Trophoblast cell (in vitro differentiated cells and primary cell): Measurements from ENCODE around the gene GNAI2.
A peak's percentile ranks its signal among the peaks of the same experiment; 100 is the strongest.

Experiments
- DNase-seq, 2 donors: peaks; one replicate each; pipeline ENCODE4 v3.0.0-alpha.2; 2016
- H2AFZ ChIP-seq: 2 replicates; pipeline ENCODE4 v1.6.1; 2013; ENCODE audit warnings: low read length, moderate library complexity, mild to moderate bottlenecking; ENCODE audit not compliant: insufficient read depth, poor library complexity
- H2AK5ac ChIP-seq: 2 replicates; pipeline ENCODE4 v1.6.1; 2013; ENCODE audit warnings: mild to moderate bottlenecking, low read length
- H2BK120ac ChIP-seq: 2 replicates; pipeline ENCODE4 v1.6.1; 2013; ENCODE audit warnings: low read length, mild to moderate bottlenecking, moderate library complexity; ENCODE audit not compliant: insufficient read depth, poor library complexity
- H2BK12ac ChIP-seq: 2 replicates; pipeline ENCODE4 v1.6.1; 2013; ENCODE audit warnings: mild to moderate bottlenecking, low read length, moderate library complexity
- H2BK5ac ChIP-seq: 2 replicates; pipeline ENCODE4 v1.6.1; 2013; ENCODE audit warnings: low read length, low read depth, moderate library complexity, mild to moderate bottlenecking; ENCODE audit not compliant: poor library complexity
- H3K14ac ChIP-seq: 2 replicates; pipeline ENCODE4 v1.6.1; 2013; ENCODE audit warnings: mild to moderate bottlenecking, low read length
- H3K18ac ChIP-seq: 2 replicates; pipeline ENCODE4 v1.6.1; 2013; ENCODE audit warnings: mild to moderate bottlenecking, low read length
- H3K23ac ChIP-seq: 2 replicates; pipeline ENCODE4 v1.6.1; 2013; ENCODE audit warnings: low read length
- H3K27ac ChIP-seq: 2 replicates; pipeline ENCODE4 v1.5.1; 2013; ENCODE audit warnings: low read depth, mild to moderate bottlenecking, inconsistent platforms, low read length, moderate library complexity
- H3K27me3 ChIP-seq: 2 replicates; pipeline ENCODE4 v1.6.1; 2013; ENCODE audit warnings: inconsistent platforms, mild to moderate bottlenecking, low read length, moderate library complexity; ENCODE audit not compliant: insufficient read depth
- H3K36me3 ChIP-seq, 2 experiments: 1 replicate in 1 of 2; 2 replicates in 1 of 2; pipeline ENCODE4 v1.6.1; 2013; ENCODE audit warnings: low read length in 2 of 2, mild to moderate bottlenecking in 2 of 2, moderate library complexity in 1 of 2; ENCODE audit not compliant: insufficient read depth in 2 of 2, control insufficient read depth in 1 of 2
- H3K4ac ChIP-seq: 2 replicates; pipeline ENCODE4 v1.6.1; 2013; ENCODE audit warnings: low read depth, mild to moderate bottlenecking, low read length, moderate library complexity
- H3K4me1 ChIP-seq, 2 experiments: 1 replicate in 1 of 2; 2 replicates in 1 of 2; pipeline ENCODE4 v1.6.1; 2013; ENCODE audit warnings: low read length in 2 of 2, mild to moderate bottlenecking in 2 of 2, moderate library complexity in 1 of 2; ENCODE audit not compliant: insufficient read depth in 2 of 2, control insufficient read depth in 1 of 2
- H3K4me2 ChIP-seq: 2 replicates; pipeline ENCODE4 v1.6.1; 2013; ENCODE audit warnings: inconsistent platforms, mild to moderate bottlenecking, low read length, moderate library complexity
- H3K4me3 ChIP-seq: 2 replicates; pipeline ENCODE4 v1.5.1; 2013; ENCODE audit warnings: mild to moderate bottlenecking, low read depth, low read length, inconsistent platforms
- H3K79me1 ChIP-seq: one replicate; pipeline ENCODE4 v1.6.1; 2013; ENCODE audit warnings: low read length
- H3K79me2 ChIP-seq: 2 replicates; pipeline ENCODE4 v1.6.1; 2013; ENCODE audit warnings: low read length, mild to moderate bottlenecking; ENCODE audit not compliant: control insufficient read depth, insufficient read depth, poor library complexity
- H3K9ac ChIP-seq: 2 replicates; pipeline ENCODE4 v1.6.1; 2013; ENCODE audit warnings: mild to moderate bottlenecking, low read length
- H3K9me3 ChIP-seq: 2 replicates; pipeline ENCODE4 v1.6.1; 2013; ENCODE audit warnings: low read depth, mild to moderate bottlenecking, control low read depth, inconsistent platforms, low read length; ENCODE audit not compliant: insufficient read depth
- H4K12ac ChIP-seq: 2 replicates; pipeline ENCODE4 v1.6.1; 2013; ENCODE audit warnings: low read depth, mild to moderate bottlenecking, low read length, moderate library complexity
- H4K8ac ChIP-seq: 2 replicates; pipeline ENCODE4 v1.6.1; 2013; ENCODE audit warnings: low read depth, mild to moderate bottlenecking, low read length, moderate library complexity
- H4K91ac ChIP-seq: one replicate; pipeline ENCODE4 v1.6.1; 2013; ENCODE audit warnings: low read depth, mild to moderate bottlenecking, low read length, moderate library complexity
- WGBS: extraction: QIAGEN DNeasy Blood & Tissue Kit; methylation state at CpG from one replicate; pipeline ENCODE4 v1.1.7; 2013; ENCODE audit warnings: missing lambda C conversion rate; ENCODE audit not compliant: insufficient read length, insufficient coverage; ENCODE audit errors: extremely low coverage; 5-methylcytosine and 5-hydroxymethylcytosine counted together

Gene GNAI2

GRCh38 chr3:50256978-50257890, 21.2 kb downstream of the GNAI2 start:
- no peaks in the 10 kb centered on the region for H3K27me3 ChIP-seq
- H3K14ac ChIP-seq = no peak overlapping the region
- no peaks in the 10 kb centered on the region for H3K9me3 ChIP-seq
- no peak overlapping the region for H3K4me2 ChIP-seq
- H3K18ac ChIP-seq = no peak overlapping the region
- H4K8ac ChIP-seq = no peak overlapping the region
- WGBS = no CpG with 5 or more reads among the region's 20 CpGs
- no peak overlapping the region for H2AK5ac ChIP-seq
- no peak overlapping the region for H3K9ac ChIP-seq
- H3K27ac ChIP-seq = no peak overlapping the region
- no peak overlapping the region for H2AFZ ChIP-seq
- H3K79me2 ChIP-seq = peaks cover 7% of the 10 kb centered on the region
- H2BK5ac ChIP-seq = no peak overlapping the region
- H3K4me3 ChIP-seq = no peak overlapping the region
- H4K91ac ChIP-seq = no peak overlapping the region
- H3K36me3 ChIP-seq = peaks cover 54 to 61% of the 10 kb centered on the region in 2 experiments
- H3K23ac ChIP-seq = no peak overlapping the region
- no peak overlapping the region for H2BK12ac ChIP-seq
- DNase-seq = peak; percentile 40 to 60
- H2BK120ac ChIP-seq = no peak overlapping the region
- no peak overlapping the region for H4K12ac ChIP-seq
- peaks cover 15% of the 10 kb centered on the region for H3K79me1 ChIP-seq
- no peak overlapping the region for H3K4ac ChIP-seq
- peaks cover 13 to 21% of the 10 kb centered on the region in 2 experiments for H3K4me1 ChIP-seq

GRCh38 chr3:50258029-50258680, 22.2 kb downstream of the GNAI2 start:
- no peak overlapping the region for H3K27ac ChIP-seq
- peak overlapping the region; percentile 7 for H3K4me3 ChIP-seq
- no peak overlapping the region for H3K4me2 ChIP-seq
- H3K27me3 ChIP-seq = no peaks in the 10 kb centered on the region
- no peak overlapping the region for H3K23ac ChIP-seq
- no peak overlapping the region for H2AFZ ChIP-seq
- no peak overlapping the region for H3K9ac ChIP-seq
- H2BK12ac ChIP-seq = no peak overlapping the region
- no peaks in the 10 kb centered on the region for H3K9me3 ChIP-seq
- no peak overlapping the region for H4K8ac ChIP-seq
- peaks cover 13 to 15% of the 10 kb centered on the region in 2 experiments for H3K4me1 ChIP-seq
- H4K12ac ChIP-seq = no peak overlapping the region
- peaks cover 7% of the 10 kb centered on the region for H3K79me2 ChIP-seq
- H3K36me3 ChIP-seq = peaks cover 48 to 52% of the 10 kb centered on the region in 2 experiments
- H2BK5ac ChIP-seq = no peak overlapping the region
- H4K91ac ChIP-seq = no peak overlapping the region
- no peak overlapping the region for H2AK5ac ChIP-seq
- H3K79me1 ChIP-seq = peaks cover 17% of the 10 kb centered on the region
- no peak overlapping the region for H3K14ac ChIP-seq
- DNase-seq = no peak
- no peak overlapping the region for H3K4ac ChIP-seq
- no CpG with 5 or more reads among the region's 17 CpGs for WGBS
- H3K18ac ChIP-seq = no peak overlapping the region
- no peak overlapping the region for H2BK120ac ChIP-seq

DNA sequence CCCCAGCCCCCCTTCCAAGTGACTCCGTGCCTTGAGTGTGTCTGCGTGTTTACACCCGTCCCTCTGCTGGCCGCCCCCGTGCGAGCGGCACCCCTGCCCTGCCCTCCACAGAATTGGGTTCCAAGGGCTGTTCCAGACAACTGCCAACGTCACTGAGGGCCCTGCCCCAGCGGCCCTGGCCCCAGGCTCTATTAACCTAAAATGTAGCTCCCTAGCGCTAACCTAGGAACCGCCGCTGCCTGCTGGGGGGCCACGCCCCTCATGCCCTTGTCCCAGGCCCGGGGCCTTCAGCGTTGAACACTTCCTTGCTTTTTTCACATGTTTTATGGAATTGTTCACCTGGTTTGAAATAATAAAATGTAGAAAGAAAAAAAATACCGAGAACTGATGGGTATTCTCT, 23.0 kb downstream of the GNAI2 start:
- no peak overlapping the region for H2BK120ac ChIP-seq
- H4K8ac ChIP-seq = no peak overlapping the region
- no peak overlapping the region for H3K9ac ChIP-seq
- peaks cover 46% of the 10 kb centered on the region in 2 experiments for H3K36me3 ChIP-seq
- peak overlapping the region; percentile 22 for H3K27ac ChIP-seq
- no peak overlapping the region for H2AFZ ChIP-seq
- no peak overlapping the region for H3K18ac ChIP-seq
- peaks cover 21% of the 10 kb centered on the region for H3K79me1 ChIP-seq
- H4K12ac ChIP-seq = no peak overlapping the region
- no peak overlapping the region for H3K4me3 ChIP-seq
- H3K4me2 ChIP-seq = no peak overlapping the region
- H3K9me3 ChIP-seq = no peaks in the 10 kb centered on the region
- H3K4ac ChIP-seq = no peak overlapping the region
- H2BK12ac ChIP-seq = no peak overlapping the region
- WGBS = no CpG with 5 or more reads among the region's 16 CpGs
- H3K4me1 ChIP-seq = peaks cover 19 to 21% of the 10 kb centered on the region in 2 experiments
- H3K79me2 ChIP-seq = peaks cover 7% of the 10 kb centered on the region
- no peak overlapping the region for H4K91ac ChIP-seq
- H3K27me3 ChIP-seq = no peaks in the 10 kb centered on the region
- H2AK5ac ChIP-seq = no peak overlapping the region
- no peak for DNase-seq
- no peak overlapping the region for H2BK5ac ChIP-seq
- no peak overlapping the region for H3K14ac ChIP-seq
- H3K23ac ChIP-seq = no peak overlapping the region

- Histone ChIP-seq H2BK120ac (no peak overlapping the region), H3K36me3 (peaks cover 41% of the 10 kb centered on the region in 2 experiments), H4K8ac (no peak overlapping the region), H2AFZ (no peak overlapping the region), H3K79me1 (peaks cover 26% of the 10 kb centered on the region), H3K4ac (peak overlapping the region; percentile 14), H3K14ac (no peak overlapping the region), H3K9ac (no peak overlapping the region), H2AK5ac (peak overlapping the region; percentile 34), H2BK5ac (no peak overlapping the region), H3K79me2 (peaks cover 9% of the 10 kb centered on the region), H3K18ac (no peak overlapping the region), H2BK12ac (no peak overlapping the region), H3K27me3 (no peaks in the 10 kb centered on the region), H4K12ac (peak overlapping the region; percentile 3), H3K4me1 (peaks cover 24 to 26% of the 10 kb centered on the region in 2 experiments), H4K91ac (peak overlapping the region; percentile 31), H3K27ac (peak overlapping the region; percentile 22), H3K4me2 (peak overlapping the region; percentile 21), H3K9me3 (no peaks in the 10 kb centered on the region), H3K4me3 (no peak overlapping the region), H3K23ac (no peak overlapping the region)
- no peak for DNase-seq
- no CpG with 5 or more reads among the region's 18 CpGs for whole genome bisulfite sequencing
Observed at GRCh38 chr3:50259432-50260026, 23.5 kb downstream of the GNAI2 start.
